GM12872 (cell line): Measurements from ENCODE around the gene INIP.

Experiments
- TF ChIP-seq, protein P1 (sequence below): IDR thresholded peaks from 3 replicates; pipeline ENCODE4 v1.5.1; 2011; ENCODE audit warnings: low read depth, mild to moderate bottlenecking, low read length, moderate library complexity; ENCODE audit not compliant: insufficient read depth

INIP gene

GRCh38 chr9:112664531-112664930, 53.4 kb downstream of the INIP start:
- TF ChIP-seq, protein P1, sequence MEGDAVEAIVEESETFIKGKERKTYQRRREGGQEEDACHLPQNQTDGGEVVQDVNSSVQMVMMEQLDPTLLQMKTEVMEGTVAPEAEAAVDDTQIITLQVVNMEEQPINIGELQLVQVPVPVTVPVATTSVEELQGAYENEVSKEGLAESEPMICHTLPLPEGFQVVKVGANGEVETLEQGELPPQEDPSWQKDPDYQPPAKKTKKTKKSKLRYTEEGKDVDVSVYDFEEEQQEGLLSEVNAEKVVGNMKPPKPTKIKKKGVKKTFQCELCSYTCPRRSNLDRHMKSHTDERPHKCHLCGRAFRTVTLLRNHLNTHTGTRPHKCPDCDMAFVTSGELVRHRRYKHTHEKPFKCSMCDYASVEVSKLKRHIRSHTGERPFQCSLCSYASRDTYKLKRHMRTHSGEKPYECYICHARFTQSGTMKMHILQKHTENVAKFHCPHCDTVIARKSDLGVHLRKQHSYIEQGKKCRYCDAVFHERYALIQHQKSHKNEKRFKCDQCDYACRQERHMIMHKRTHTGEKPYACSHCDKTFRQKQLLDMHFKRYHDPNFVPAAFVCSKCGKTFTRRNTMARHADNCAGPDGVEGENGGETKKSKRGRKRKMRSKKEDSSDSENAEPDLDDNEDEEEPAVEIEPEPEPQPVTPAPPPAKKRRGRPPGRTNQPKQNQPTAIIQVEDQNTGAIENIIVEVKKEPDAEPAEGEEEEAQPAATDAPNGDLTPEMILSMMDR, result no peak

GRCh38 chr9:112663681-112664080, 54.2 kb downstream of the INIP start:
- TF ChIP-seq, protein P1, result no peak

DNA sequence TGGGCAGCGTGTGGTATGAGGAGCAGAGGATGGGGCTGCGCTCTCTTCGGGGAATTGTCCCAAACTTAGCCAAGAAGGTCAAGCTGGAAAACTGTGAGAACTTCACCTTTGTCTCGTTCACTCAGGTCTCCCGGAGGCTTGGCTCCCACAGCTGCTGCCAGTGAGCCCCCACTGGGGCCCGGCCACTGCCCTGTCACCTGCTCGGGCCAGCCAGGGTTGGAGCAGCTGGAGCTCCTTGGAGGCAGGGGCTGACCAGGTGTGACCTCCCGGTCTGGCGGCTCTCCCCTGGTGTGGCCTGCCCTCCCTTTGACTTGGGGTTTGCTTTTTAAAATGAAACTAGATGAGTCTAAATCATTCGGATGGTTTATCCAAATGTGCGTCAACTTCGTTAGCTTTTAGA, 58.0 kb downstream of the INIP start:
- TF ChIP-seq, protein P1, result no peak

- TF ChIP-seq, protein P1, result no peak
These were observed 62.2 kb downstream of the INIP start for GRCh38 chr9:112655668-112656067.

GRCh38 chr9:112654282-112654681, 63.6 kb downstream of the INIP start:
- TF ChIP-seq, protein P1, result no peak

- TF ChIP-seq, protein P1, result no peak
These were observed 69.3 kb downstream of the INIP start for GRCh38 chr9:112648624-112649023.

DNA sequence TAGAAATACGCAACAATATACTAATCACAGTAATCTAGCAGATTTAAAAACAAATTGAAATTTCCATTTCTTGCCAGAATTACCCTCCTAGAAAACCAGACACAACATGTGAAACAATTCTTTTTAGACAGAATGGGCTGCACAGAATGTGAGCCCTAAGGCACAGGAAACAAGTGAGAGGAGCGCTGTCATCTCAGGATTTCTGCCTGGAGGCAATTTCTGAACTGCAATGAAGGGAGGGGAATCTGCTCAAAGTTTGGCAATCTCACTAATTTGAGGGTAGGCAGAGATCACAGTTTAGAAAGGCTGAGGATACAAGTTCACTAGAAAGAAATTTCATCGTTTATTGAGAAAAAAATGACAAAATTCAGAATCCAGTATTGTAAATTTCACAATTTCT, 70.3 kb downstream of the INIP start:
- TF ChIP-seq, protein P1, result no peak

DNA sequence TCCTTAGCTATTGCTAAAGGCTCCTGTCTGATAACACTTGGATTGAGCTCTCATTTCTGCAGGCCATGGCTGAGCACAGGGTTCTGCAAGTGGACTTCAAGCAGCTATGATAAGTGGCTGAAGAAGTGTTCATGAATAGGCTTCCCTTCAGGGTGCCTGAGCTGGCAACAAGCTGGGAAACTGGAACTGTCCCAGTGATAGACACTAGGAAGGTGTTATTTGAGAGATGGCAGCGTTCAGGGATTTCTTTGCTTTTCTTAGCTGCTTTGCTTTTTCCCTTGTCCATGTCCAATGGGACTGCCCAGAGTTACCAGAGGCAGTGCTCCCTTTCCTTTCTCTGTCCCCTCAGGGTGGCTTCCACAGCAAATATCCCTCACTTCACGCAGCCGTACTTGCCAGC, 75.8 kb downstream of the INIP start:
- TF ChIP-seq, protein P1, result no peak
